Ascending aorta (tissue), 2 donors: ENCODE measurements around the gene TIMM23B. TPM values are rescaled to one million over a fixed set of nuclear protein-coding genes. Genes with fewer than 3 reads are reported as not detected.
"Not testable (repeated sequence)": the region's sequence is repeated elsewhere in the genome, so short reads cannot be mapped to it uniquely, and the experiment has no call there.

Source experiments
- DNase-seq, 2 donors: peaks; one replicate each; pipeline ENCODE4 v3.0.0-alpha.2; 2019; ENCODE audit warnings: low spot score in 2 of 2
- H3K27ac ChIP-seq, 2 donors: fragments of 200-600 bp; sonication (generic); one replicate each; pipeline ENCODE4 v1.5.1; 2016 to 2017; ENCODE audit warnings: mild to moderate bottlenecking in 1 of 2
- H3K27me3 ChIP-seq: fragments of 200-600 bp; sonication (generic); one replicate; pipeline ENCODE4 v1.5.1; 2017
- H3K36me3 ChIP-seq, 2 donors: fragments of 200-600 bp; sonication (generic); one replicate each; pipeline ENCODE4 v1.5.1; 2016
- H3K4me1 ChIP-seq, 2 donors: fragments of 200-600 bp; sonication (generic); one replicate each; pipeline ENCODE4 v1.5.1; 2016 to 2017; ENCODE audit warnings: mild to moderate bottlenecking in 1 of 2
- H3K4me3 ChIP-seq, 2 donors: fragments of 200-600 bp; sonication (generic); one replicate each; pipeline ENCODE4 v1.5.1; 2016 to 2017; ENCODE audit warnings: mild to moderate bottlenecking in 1 of 2
- H3K9me3 ChIP-seq, 2 donors: fragments of 200-600 bp; sonication (generic); one replicate each; pipeline ENCODE4 v1.5.1; 2016
- intact Hi-C: fragments of 100-400 bp; cut with DNase I; formaldehyde crosslinking; loops from one replicate; pipeline ENCODE4 v1.15.1; 2023
- total RNA-seq: library from RNA; depleted of rRNA; stranded (reverse); fragments of >200 nt; gene quantifications from one replicate; pipeline ENCODE4 v1.1.0, GENCODE V29; 2016

Gene TIMM23B
- total RNA-seq, 1 donor from 2014 or later = 18.6 TPM

DNA sequence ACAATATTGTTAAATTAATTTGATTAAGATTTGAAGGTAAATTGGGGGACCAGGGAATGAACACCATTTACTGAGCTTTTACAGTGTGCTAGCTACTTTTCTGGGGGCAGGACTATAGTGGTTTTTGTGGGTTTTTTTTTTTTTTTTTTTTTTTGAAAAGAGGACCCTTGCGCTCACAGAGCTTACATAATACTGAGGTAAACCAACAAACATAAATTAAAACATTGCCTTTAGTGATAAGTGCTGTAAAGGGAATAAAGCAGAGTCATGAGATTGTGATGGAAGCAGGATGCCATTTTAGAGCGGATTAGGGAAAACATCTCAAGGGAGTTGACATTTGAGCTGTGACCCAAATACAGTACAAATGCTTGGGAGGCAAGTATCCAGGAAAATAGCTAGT lies 1.8 kb downstream of the TIMM23B start:
- H3K9me3 ChIP-seq, H3K27ac ChIP-seq, DNase-seq, H3K4me3 ChIP-seq, H3K36me3 ChIP-seq, intact Hi-C loops, H3K4me1 ChIP-seq, H3K27me3 ChIP-seq: not testable (repeated sequence)

- H3K27ac ChIP-seq, H3K9me3 ChIP-seq, H3K27me3 ChIP-seq, H3K4me1 ChIP-seq, DNase-seq, H3K36me3 ChIP-seq, H3K4me3 ChIP-seq, intact Hi-C loops: not testable (repeated sequence)
Measured at GRCh38 chr10:49948142-49948541, 6.3 kb downstream of the TIMM23B start.

- H3K4me1 ChIP-seq, H3K4me3 ChIP-seq, DNase-seq, H3K27me3 ChIP-seq, H3K27ac ChIP-seq, intact Hi-C loops, H3K9me3 ChIP-seq, H3K36me3 ChIP-seq: not testable (repeated sequence)
Measured at GRCh38 chr10:49948737-49949136, 6.9 kb downstream of the TIMM23B start.

DNA sequence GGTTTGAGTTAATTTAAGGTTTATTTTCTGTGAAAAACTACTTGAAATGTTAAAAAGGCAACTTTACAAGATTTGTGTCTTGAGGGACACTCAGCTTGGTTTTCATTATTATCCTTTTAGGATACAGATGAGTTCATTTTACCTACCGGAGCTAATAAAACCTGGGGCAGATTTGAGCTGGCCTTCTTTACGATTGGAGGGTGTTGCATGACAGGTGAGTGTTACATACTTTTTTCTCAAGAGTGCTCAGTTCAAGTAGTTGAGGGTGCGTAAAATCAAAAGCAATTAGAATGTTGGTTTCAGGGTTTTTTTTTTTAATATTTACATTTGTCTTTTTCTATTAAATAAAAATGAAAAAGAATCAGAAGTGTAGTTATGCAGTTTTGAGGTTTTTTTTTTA lies 10.2 kb downstream of the TIMM23B start:
- H3K36me3 ChIP-seq = peaks cover 0 to 11% of the 10 kb centered on the region in 2 donors
- H3K27me3 ChIP-seq, H3K4me3 ChIP-seq, H3K4me1 ChIP-seq, H3K27ac ChIP-seq, DNase-seq, H3K9me3 ChIP-seq, intact Hi-C loops: not testable (repeated sequence)

- intact Hi-C loops, H3K9me3 ChIP-seq, H3K27ac ChIP-seq, H3K4me1 ChIP-seq, DNase-seq, H3K27me3 ChIP-seq, H3K4me3 ChIP-seq: not testable (repeated sequence)
- H3K36me3 ChIP-seq = peaks cover 3 to 11% of the 10 kb centered on the region in 2 donors
Measured at GRCh38 chr10:49953122-49953521, 11.3 kb downstream of the TIMM23B start.

GRCh38 chr10:49970331-49970857 lies 28.5 kb downstream of the TIMM23B start:
- H3K36me3 ChIP-seq, DNase-seq, H3K27ac ChIP-seq, H3K27me3 ChIP-seq, H3K4me1 ChIP-seq, intact Hi-C loops, H3K9me3 ChIP-seq, H3K4me3 ChIP-seq: not testable (repeated sequence)

DNA sequence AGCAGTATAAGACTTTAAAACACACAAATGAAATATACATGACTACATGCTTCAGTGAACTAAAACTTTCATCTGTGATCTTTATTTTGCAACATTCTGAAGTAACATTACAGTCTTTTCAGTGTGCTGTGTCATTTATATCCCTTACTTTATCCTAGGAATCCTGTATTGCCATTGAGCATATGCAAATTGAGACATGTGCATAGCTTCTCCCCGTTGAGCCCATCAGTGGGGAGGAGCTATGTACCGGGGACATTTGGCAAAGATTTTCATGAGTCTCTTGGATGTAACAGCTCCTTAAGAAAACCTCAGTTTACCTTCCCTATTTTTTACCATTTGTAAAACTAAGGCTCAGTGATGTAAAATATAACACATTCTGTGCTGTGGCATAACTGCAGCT lies 29.6 kb downstream of the TIMM23B start:
- H3K36me3 ChIP-seq, H3K27me3 ChIP-seq, H3K4me3 ChIP-seq, H3K27ac ChIP-seq, H3K9me3 ChIP-seq, H3K4me1 ChIP-seq, intact Hi-C loops, DNase-seq: not testable (repeated sequence)

DNA sequence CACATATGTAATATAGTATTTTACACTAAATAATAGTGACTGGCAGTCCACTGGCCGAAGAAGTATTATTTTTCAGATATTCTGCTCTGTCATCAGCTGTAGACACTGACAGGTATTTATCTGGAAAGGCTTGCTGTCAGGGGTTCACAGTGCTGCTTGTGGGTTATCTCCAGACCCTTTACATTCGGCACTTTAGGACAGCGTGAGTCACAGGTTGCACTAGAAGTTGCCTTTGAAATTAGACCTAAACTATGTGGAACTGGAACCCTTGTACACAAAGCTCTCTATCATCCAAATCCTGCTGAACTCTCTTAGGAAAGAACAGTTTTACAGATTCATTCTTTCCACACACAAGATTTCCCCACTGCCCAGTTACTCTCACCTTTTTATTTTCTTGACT lies 30.2 kb downstream of the TIMM23B start:
- H3K4me3 ChIP-seq, intact Hi-C loops, H3K4me1 ChIP-seq, H3K27me3 ChIP-seq, H3K9me3 ChIP-seq, H3K36me3 ChIP-seq, H3K27ac ChIP-seq, DNase-seq: not testable (repeated sequence)

DNA sequence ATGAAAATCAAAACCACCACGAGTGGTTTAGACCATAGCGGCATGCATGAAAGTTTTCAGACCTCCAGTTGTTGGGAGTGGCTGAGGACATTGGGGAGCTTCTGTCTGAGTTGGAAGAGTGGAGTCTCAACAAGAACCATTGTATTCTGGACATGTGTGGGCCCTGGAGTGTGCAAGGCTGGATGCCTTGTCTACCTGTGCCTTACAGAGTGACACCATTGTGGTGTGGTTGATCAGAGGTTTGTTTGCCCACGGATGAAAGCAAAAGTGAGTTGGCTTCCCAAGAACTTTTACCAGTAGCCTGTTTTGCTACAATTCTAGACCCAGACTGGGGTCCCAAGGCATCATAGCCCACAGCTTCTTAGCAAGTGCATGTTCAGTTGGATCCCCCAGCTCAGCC lies 35.9 kb downstream of the TIMM23B start:
- H3K9me3 ChIP-seq, H3K36me3 ChIP-seq, H3K27ac ChIP-seq, H3K4me1 ChIP-seq, H3K4me3 ChIP-seq, intact Hi-C loops, H3K27me3 ChIP-seq, DNase-seq: not testable (repeated sequence)

- H3K27me3 ChIP-seq, H3K4me1 ChIP-seq, H3K27ac ChIP-seq, H3K9me3 ChIP-seq, DNase-seq, H3K36me3 ChIP-seq, H3K4me3 ChIP-seq, intact Hi-C loops: not testable (repeated sequence)
Measured at GRCh38 chr10:49987207-49987606, 45.4 kb downstream of the TIMM23B start.

DNA sequence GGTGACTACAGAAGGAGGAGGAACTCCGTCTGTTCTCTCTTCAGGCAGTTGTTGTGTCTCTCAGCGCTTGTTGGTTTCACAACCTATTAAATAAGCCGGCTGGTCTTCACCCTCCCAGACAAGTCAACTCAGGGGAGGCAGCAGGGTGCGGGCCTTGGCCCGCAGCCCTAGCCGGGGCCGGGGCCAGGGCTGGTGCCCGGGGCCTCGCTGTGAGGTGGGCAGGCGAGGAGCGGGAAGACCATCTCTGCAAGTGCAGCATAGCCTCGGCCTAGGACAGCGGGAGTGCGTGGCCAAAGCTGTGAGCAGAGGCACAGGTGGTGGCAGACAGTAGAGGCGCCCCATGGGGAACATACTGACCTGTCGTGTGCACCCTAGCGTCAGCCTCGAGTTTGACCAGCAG lies 46.5 kb downstream of the TIMM23B start, which contains the start of gene AGAP6:
Gene AGAP6, plus strand, starts transcription at position 31 of the 400 bp plus-strand sequence. Its CDS starts 310 bp downstream, at position 341.
- H3K4me3 ChIP-seq, intact Hi-C loops, H3K9me3 ChIP-seq, H3K27ac ChIP-seq, H3K36me3 ChIP-seq, H3K4me1 ChIP-seq, DNase-seq, H3K27me3 ChIP-seq: not testable (repeated sequence)

- H3K9me3 ChIP-seq, H3K36me3 ChIP-seq, intact Hi-C loops: not testable (repeated sequence)
Measured at GRCh38 chr10:49995321-49995720, 53.5 kb downstream of the TIMM23B start.

DNA sequence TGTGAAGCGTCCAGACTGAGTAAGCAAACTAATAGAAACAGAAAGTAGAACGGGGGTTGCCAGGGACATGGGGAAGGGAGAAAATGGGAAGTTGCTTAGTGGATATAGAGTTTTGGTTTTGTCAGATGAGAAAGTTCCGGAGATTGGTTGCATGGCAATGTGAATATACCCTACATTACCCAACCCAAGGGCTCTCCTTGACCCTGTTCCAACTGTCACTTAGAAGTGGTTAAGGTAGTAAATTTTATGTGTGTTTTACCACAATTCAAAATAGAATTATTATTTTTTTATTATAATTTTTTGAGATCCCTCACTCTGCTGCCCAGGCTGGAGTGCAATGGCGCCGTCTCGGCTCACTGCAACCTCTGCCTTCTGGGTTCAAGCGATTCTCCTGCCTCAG lies 72.2 kb downstream of the TIMM23B start:
- H3K9me3 ChIP-seq, H3K27me3 ChIP-seq, H3K4me3 ChIP-seq, H3K36me3 ChIP-seq, intact Hi-C loops, H3K27ac ChIP-seq, H3K4me1 ChIP-seq, DNase-seq: not testable (repeated sequence)

More at GRCh38 chr10:49995321-49995720, 53.5 kb downstream of the TIMM23B start:
- not testable (repeated sequence) for H3K4me3 ChIP-seq, H3K27ac ChIP-seq, H3K27me3 ChIP-seq, H3K4me1 ChIP-seq, DNase-seq

- H3K4me1 ChIP-seq, H3K9me3 ChIP-seq, intact Hi-C loops, DNase-seq, H3K4me3 ChIP-seq, H3K27ac ChIP-seq, H3K27me3 ChIP-seq, H3K36me3 ChIP-seq: not testable (repeated sequence)
Measured at GRCh38 chr10:50015596-50016220, 73.9 kb downstream of the TIMM23B start.

DNA sequence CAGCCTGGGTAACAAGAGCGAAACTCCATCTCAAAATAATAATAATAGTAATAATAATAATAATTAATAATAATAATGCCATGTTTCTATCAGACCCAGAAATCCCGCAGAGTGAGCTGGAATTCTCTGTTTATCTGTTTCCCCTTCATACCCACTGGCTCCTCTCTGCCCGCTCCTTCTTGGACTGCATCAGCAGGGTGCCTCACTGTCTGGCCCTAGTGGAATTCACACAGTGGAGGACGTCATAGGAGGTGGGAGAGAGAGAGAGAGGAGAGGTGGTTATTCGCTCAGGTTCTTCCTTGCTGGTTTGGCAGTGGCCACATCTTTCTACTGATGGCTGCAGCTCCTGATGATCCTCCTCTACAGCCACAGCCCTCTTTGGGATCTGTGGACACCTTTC lies 75.1 kb downstream of the TIMM23B start:
- H3K36me3 ChIP-seq, intact Hi-C loops: not testable (repeated sequence)

More for the DNA sequence above, 75.1 kb downstream of the TIMM23B start:
- DNase-seq, H3K4me1 ChIP-seq, H3K9me3 ChIP-seq, H3K4me3 ChIP-seq, H3K27me3 ChIP-seq, H3K27ac ChIP-seq: not testable (repeated sequence)
